ENCODE measurements around the gene EHBP1.
"Not testable (repeated sequence)": the region's sequence is repeated elsewhere in the genome, so short reads cannot be mapped to it uniquely, and the experiment has no call there.

The EHBP1 gene

DNA sequence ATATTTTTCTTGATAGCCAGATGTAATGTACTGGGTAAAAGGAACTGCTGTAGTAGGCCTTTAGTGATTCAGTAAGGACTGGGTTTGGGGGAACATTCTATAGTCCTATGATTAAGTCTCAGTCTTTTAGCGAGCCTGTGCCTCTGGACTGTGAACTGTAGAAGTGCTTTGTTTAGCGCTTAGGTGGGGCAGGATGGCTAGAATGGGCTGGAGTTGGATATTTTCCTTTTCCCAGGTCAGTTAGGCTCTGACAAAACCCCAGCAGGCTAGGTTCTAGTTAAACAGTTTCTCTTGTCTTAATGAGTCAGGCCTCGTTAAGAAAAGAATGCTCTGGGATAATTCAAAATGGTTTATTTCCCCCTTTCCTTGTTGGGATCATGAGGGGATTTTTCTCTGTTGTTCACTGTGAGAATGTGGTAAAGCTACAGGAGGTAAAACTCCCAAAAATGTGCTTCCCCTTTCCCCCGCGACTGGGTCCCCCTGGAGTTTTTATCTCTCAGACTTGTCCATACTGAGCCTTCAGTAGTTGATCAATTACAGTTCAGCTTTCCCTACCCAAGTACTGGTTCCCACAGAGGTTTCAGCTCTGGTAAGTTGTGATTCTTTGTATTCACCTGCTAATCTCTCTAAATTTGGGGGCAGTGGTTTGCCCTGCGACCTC, 31.5 kb downstream of the EHBP1 start:
- no peak for DNase-seq (ENCODE audit: low spot score)

DNA sequence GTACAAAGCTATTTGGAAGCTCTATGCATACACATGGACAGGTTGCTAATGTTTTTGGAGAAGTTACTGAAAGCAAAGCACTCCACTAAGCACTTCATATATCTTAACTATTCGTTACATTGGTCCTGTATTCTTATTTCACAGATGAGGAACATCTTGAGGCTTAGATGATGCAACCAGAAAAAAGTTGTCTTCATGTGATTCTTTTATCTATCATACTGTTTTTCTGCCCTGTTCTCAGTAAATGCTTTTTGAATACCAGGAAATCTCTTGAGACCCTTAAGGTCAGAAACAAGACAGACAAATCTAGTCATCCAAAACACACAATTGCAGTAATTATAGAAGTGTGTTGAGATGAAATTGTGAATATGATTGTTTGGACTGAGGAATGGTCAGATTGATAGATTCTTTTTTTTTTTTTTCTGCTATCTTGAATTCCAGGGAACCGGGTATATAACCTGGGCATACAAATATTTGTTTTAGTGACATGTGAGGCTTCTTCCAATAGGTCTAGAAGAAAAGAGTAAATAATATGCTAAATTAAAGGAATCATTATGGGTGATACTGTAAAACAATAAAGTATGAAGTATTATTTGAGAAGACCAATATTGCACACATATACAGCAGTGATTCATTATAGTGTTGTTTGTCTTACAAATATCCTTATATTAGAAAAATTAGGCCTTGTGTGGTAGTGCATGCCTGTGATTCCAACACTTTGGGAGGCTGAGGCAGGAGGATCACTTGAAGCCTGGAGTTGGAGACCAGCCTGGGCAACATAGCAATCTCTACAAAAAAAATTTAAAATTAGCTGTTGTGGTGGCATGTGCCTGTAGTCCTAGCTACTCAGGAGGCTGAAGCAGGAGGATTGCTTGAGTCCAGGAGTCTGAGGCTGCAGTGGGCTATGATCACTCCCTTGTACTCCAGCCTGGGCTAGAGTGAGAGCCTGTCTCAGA, 33.7 kb downstream of the EHBP1 start:
- DNase-seq (ENCODE audit: low spot score): no peak

DNA sequence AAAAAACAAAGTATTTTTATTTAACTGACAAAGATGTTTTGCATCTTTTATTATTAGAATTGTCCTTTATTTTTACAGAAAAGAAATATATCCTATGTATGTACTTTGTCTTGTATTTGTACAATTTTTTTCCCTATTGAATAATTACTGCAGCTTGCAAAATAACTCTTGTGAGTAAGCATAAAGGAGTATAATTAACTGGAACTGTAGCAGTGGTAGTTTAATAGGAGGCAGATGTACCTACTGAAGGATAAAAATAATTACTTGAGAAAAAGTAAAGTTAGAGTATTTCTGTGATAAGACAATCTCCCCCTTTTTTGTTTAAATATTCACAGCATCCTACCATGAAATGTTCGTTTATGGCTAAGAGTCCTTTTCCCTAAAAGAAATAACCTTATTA, 34.7 kb downstream of the EHBP1 start:
- DNase-seq (ENCODE audit: low spot score): no peak

DNA sequence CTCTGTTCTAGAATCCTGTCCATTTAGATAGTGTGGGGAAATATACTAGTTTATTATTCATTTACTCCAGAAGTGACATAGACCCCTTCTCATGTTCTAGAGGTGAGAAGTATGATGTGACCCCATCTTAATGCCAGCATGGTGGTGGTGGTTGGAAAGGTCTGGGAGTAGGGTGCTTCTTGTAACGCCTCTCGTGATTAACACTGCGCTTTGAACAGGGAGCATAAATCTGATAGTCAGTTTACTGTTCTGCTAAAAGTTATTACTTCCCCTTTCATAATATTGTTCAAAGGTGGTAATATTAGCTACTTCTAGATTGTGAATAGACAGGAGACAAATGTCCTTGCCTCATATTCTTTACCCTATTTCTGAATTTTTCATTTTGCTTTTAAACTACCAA, 35.6 kb downstream of the EHBP1 start:
- no peak for DNase-seq (ENCODE audit: low spot score)

DNA sequence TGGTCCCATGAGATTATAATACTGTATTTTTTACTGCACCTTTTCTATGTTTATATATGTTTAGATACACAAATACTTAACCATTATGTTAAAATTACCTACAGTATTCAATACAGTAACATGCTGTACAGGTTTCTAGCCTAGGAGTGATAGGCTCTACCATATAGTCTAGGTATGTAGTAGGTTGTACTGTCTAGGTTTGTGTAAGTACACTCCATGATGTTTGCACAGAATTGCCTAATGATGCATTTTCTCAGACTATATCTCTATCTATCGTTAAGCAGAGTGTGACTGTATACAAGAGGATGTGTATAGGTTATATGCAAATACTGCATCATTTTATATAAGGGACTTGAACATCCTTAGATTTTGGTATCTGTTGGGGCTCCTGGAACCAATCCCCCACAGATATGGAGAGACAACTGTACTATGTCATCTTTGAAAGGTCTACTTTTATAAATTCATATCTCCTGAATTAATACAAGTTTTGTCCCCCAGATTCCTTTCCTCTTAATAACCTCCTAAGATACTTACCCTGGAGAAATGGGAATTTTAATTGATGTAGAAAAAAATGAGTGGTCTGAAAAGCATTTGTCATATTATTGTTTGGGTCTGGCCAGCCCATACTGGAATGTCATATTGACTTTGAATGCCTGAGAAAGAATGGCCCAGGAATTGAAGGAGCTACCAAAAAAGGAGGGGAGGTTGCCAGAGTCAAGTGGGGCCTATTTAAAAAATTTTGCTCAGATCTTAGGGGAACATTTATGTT, 36.6 kb downstream of the EHBP1 start:
- DNase-seq (ENCODE audit: low spot score): no peak

DNA sequence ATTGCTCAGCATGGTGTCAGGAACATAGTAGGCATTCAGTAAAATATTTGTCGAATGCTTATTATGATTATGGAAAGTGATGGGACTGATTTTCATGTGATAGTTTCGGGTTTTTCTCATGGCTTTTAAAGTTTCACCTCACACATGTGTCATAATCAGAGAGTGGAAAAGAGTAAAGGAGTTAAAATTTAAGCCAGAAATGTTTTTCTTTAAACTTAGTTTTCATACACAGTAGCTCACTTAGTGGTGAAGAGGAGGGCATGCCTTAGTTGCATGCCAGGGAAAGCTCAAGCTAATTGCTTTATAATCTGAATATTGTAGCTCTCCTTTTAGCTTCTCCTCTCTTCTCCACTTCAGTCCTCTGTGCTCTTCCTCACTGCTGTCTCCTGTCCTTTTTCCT, 38.0 kb downstream of the EHBP1 start:
- DNase-seq (ENCODE audit: low spot score): no peak

DNA sequence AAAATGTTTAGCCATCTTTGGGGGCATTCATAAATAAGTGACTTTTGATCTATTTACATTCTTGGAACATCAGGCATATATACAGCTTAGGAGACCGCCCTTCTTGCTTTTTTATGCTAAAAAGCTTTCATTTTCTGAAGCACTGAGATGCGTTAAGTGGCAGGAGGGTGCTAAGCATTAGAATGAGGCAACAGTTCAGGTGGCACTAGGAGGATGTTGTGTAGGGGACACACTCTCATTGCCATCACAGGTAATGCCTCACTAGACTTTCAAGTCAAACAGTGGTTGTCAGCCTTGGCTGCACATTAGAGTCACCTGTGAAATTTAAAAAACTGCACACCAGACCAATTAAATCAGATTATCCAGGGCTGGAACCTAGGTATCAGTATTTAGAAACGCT, 39.1 kb downstream of the EHBP1 start:
- no peak for DNase-seq (ENCODE audit: low spot score)

DNA sequence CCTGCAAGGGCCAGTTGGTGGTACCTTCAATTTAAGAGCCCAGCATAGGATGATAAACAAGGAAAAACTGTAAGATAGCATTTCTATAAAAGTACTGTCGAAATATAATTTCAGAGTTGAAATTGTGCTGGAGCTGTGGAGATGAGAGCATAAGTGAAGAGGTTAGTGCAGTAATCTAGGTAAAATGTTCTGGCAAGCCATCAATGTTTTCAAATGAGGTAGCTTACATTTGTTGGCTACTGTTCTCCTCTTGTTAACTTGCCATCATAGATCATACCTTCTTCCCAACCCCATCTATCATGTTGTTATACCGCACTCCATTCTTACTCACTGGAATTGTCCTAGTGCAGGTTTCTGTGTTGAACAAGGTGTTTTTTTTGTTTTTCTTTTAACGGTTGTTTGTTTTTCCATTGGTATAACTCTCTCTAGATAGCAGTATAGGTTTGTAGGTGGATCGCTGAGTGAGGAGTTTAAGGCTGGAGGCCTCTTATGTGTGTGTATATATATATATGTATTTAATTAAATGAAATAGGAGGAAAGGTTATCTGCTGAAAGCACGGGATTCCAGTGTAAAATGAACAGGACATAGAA, 40.5 kb downstream of the EHBP1 start:
- no peak for DNase-seq (ENCODE audit: low spot score)

DNA sequence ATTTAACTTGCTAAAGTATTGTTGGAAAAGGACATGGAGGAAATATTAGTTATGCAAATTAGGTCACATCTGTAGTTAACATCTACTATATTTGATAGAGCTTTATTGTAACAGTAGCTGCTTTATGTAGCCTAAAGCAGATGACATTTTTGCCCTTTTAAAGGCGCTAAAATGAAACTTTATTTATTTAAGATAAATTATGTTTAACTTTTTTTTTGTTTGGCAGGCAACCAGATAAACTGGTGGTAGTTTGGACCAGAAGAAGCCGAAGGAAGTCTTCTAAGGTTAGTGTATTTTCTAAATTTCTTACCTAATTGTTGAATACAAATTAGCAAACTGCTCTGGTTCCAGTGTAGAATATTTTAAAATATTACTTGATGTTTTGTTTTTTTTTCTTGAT, 41.7 kb downstream of the EHBP1 start:
- DNase-seq (ENCODE audit: low spot score): no peak

DNA sequence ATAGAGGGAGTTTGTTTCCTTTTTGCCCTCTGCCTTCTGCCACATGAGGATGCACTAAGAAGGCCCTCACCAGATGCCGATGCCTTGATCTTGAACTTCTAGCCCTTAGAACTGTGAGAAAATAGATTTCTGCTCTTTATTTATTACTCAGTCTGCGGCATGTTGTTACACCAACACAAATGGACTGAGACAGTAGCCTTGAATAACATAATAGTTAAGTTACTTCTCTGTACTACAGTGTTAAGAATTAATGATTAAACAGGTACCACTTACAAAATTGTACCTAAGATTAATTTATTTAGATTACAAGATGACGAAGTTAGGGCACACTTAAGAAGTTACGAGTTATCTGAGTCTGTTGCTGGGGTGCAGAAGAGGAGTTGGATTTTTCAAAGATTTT, 42.4 kb downstream of the EHBP1 start:
- no peak for DNase-seq (ENCODE audit: low spot score)

DNA sequence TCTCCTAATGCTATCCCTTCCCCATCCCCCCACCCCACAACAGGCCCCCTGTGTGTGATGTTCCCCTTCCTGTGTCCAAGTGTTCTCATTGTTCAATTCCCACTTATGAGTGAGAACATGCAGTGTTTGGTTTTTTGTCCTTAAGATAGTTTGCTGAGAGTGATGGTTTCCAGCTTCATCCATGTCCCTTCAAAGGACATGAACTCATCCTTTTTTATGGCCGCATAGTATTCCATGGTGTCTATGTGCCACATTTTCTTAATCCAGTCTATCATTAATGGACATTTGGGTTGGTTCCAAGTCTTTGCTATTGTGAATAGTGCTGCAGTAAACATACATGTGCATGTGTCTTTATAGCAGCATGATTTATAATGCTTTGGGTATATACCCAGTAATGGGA, 43.6 kb downstream of the EHBP1 start:
- not testable (repeated sequence) for DNase-seq (ENCODE audit: low spot score)

DNA sequence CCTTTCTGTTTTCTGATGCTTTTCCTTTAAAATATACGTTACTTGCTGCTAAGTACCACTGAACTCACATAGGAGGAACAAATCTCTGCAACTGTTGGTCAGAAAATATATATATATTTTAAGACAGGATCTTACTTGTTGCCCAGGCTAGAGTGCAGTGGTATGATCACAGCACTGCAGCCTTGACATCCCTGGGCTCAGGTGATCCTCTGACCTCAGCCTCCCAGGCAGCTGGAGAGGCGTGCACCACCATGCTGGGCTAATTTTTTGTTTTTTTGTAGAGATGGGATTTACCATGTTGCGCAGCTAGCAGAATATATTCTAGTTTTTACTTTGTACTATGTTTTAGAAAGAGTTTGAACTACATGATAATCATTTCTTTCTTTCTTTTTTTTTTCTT, 51.5 kb downstream of the EHBP1 start:
- no peak for DNase-seq (ENCODE audit: low spot score)

DNA sequence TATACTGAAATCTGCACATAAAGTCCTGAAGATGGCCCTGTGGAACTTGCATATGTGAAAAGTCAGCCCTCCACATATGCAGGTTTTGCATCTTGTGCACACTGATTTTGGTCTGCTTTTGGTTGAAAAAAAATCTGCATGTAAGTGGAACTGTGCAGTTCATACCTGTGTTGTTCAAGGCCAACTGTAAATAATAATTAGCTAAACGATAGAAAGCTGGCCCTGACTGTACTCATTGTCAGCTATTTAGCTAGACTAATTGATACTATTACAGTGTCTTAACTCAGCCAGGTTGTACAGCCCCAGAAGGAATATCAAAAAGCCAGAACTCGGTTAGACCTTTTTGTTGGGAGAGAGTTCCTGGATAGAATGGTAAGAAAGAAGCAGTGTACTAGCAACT, 54.5 kb downstream of the EHBP1 start:
- no peak for DNase-seq (ENCODE audit: low spot score)

DNA sequence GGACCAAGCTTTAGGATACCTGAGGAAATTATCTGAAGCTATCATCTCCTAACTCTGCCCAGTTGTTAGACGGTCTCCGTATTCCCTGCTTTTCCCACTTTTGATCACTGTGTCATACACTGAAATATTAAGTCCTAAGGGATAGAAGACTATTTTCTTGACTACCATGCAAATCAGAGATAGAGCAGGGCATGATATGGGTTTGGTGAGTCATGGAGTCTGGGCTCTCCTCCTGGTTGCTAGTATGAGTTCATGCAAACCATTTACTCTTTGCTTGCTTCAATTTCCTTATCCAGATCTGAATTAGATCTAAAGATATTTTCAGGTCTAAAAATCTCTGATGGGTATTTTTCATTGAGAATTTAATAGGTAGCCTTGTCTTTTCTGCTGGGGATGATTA, 55.0 kb downstream of the EHBP1 start:
- no peak for DNase-seq (ENCODE audit: low spot score)

DNA sequence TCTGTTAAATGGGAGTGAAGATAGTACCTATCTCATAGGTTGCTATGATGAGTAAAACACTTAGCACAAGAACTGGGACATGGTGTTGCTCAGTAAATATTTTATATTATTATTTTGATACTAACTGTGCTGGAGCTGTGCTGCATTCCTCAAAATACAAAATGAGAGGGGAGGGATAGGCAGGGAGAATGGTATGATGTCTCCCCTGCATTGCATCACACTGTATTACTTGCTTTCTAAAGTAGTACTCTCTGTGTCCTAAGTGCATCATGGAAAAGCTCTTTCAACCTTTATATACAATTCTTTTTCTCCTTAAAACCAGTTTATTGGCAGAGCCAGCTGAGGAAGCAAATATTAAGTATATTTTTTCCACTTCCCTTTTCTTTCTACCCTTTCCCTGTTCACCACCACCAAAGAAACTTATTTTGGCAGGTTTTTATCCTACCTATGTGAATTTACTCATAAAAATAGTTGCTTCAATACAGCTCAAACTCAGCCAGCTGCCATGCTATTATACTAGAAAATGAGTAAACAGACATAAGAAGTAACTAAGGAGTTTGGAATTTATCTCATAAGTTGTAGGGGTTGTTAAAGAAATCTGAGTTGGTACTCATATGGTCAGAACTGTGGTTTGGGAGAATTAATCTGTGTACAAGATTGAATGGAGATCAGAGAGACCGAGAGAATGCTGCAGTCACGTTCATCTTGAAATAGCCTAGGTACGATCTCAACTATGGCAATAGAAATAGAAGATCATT, 60.3 kb downstream of the EHBP1 start:
- no peak for DNase-seq (ENCODE audit: low spot score)

DNA sequence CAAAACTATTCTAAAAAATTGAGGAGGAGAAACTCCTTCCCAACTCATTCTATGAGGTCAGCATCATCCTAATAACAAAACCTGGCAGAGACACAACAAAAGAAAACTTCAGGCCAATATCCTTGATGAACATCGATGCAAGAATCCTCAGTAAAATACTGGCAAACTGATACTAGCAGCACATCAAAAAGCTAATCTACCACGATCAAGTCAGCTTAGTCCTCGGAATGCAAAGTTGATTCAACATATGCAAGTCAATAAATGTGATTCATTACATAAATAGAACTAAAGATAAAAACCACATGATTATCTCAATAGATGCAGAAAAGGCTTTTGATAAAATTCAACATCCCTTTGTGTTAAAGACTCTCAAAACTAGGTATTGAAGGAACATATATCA, 63.1 kb downstream of the EHBP1 start:
- no peak for DNase-seq (ENCODE audit: low spot score)

DNA sequence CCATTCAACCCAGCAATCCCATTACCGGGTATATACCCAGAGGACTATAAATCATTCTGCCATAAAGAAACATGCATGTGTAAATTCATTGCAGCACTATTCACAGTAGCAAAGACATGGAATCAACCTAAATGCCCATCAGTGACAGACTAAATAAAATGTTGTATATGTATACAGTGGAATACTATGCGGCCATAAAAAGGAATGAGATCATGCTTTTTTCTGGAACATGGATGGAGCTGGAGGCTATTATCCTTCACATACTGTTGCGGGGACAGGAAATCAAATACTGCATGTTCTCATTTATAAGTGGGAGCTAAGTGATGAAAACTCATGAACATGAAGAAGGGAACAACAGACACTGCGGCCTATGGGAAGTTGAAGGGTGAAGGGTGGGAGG, 65.1 kb downstream of the EHBP1 start:
- DNase-seq (ENCODE audit: low spot score): no peak

DNA sequence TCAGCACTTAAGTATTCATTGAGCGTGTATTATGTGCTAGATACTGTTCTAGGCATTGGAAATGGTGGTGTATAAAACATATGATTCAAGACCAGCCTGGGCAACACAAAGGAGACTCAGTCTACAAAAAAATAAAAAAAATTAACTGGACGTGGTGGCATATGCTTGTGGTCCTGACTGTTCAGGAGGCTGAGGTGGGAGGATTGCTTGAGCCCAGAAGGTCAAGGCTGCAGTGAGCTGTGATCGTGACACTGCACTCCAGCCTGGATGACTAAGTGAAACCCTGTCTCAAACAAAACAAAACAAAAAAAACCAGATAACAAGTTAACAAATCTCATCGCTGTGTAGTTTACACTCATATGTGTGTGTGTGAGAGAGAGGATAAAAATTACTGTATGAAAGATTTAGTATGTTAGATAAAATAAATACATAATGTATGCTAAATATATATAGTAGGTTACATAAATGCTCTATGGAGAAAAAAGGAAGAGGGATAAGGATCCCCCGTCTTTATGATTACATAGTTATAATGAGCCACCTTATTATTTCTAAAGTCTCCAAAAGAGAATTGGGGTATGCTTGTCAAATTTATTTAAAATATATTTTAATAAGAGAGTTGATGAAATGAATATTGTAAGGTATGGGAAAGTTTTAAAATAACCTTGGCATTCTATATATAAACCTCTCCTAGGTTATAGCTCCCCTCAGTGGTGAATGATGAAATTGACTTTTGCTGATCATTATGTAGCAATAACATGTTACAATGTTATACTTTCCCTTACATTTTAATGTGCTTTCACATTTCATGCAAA, 69.2 kb downstream of the EHBP1 start:
- peak; percentile 38 for DNase-seq (ENCODE audit: low spot score)

DNA sequence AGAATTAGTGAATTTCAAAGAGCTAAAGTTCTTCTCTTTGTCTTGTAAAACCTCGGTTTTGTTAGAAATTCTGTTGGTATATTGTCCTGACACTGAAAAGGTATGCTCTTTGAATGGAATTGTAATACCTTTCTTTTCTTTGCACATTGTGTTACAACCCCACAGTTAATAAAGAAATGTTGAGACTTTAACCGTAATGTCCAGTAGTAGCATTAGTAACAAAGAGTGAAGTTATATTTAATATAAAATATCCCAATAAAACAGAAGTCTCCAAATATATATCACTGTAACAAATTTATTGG, 69.8 kb downstream of the EHBP1 start:
- DNase-seq (ENCODE audit: low spot score): no peak

DNA sequence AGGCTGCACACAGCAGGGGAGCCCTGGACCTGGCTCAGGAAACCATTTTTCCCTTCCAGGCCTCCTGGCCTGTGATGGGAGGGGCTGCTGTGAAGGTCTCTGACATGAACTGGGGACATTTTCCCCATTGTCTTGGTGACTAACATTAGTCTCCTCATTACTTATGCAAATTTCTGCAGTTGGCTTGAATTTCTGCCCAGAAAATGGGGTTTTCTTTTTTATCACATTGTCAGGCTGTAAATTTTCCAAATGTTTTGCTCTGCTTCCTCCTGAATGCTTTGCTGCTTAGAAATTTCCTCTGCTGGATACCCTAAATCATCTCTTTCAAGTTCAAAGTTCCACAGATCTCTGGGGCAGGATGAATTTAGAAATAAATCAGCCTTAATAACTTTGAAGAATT, 78.2 kb downstream of the EHBP1 start:
- DNase-seq (ENCODE audit: low spot score): no peak

DNA sequence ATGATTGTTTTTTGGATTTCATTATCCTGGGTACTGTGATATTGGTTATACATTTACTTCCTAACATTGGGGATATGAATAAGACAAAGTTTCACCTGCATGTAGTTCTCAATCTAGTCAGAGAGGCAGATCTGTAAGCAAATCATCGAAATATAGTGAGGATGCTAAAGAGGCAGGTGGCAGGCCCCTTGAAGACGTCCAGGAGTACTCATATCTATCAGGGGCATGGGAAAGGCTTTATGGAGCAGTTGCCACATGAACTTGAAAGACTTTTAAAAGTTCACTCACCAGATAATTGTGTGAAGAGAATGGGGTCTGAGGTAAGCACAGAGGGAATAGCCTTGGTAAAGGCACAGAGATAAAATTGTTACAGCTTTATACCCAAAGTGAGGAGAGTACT, 78.8 kb downstream of the EHBP1 start:
- DNase-seq (ENCODE audit: low spot score): no peak

All from SK-N-DZ (cell line).